Kidney (tissue), 14 donors: ENCODE measurements around the gene NSF. TPM values are rescaled to one million over a fixed set of nuclear protein-coding genes. Genes with fewer than 3 reads are reported as not detected.

Experiments
- DNase-seq, 5 donors: peaks; one replicate each; pipeline ENCODE4 v3.0.0-alpha.2; 2013 to 2020
- FAIRE-seq: peaks from 2 replicates; lab custom pipeline; 2012; peaks lifted over from hg19 to GRCh38; lab: Jason Lieb, UNC
- H3K27ac ChIP-seq, 2 donors: one replicate each; pipeline ENCODE4 v1.7.0; 2013; ENCODE audit warnings: low read depth in 2 of 2, low read length in 2 of 2, inconsistent platforms in 1 of 2
- H3K27me3 ChIP-seq: one replicate; pipeline ENCODE4 v1.7.1; 2013; ENCODE audit warnings: low read length, inconsistent platforms; ENCODE audit not compliant: control insufficient read depth, insufficient read depth
- H3K36me3 ChIP-seq, 3 donors: one replicate each; pipeline versions ENCODE4 v1.7.0 to v1.7.1; 2013; ENCODE audit warnings: low read length in 3 of 3, control low read depth in 1 of 3, inconsistent platforms in 1 of 3; ENCODE audit not compliant: insufficient read depth in 3 of 3, control insufficient read depth in 2 of 3
- H3K4me1 ChIP-seq, 3 donors: one replicate each; pipeline versions ENCODE4 v1.7.0 to v1.7.1; 2013; ENCODE audit warnings: low read length in 3 of 3, inconsistent platforms in 1 of 3, low read depth in 1 of 3; ENCODE audit not compliant: control insufficient read depth in 2 of 3, insufficient read depth in 2 of 3
- H3K4me3 ChIP-seq, 3 donors: one replicate each; pipeline versions ENCODE4 v1.7.0 to v1.8.1; 2013; ENCODE audit warnings: low read length in 3 of 3, control low read depth in 1 of 3, inconsistent platforms in 1 of 3
- H3K9ac ChIP-seq, 3 donors: one replicate each; pipeline versions ENCODE4 v1.7.0 to v1.7.1; 2013; ENCODE audit warnings: low read length in 3 of 3, control low read depth in 1 of 3, inconsistent platforms in 1 of 3
- H3K9me3 ChIP-seq, 3 donors: one replicate each; pipeline versions ENCODE4 v1.7.0 to v1.7.1; 2013; ENCODE audit warnings: low read length in 3 of 3, control low read depth in 1 of 3, inconsistent platforms in 1 of 3; ENCODE audit not compliant: control insufficient read depth in 2 of 3, insufficient read depth in 1 of 3
- CTCF ChIP-seq: IDR thresholded peaks from 3 replicates; pipeline ENCODE4 v1.5.1; 2012; ENCODE audit warnings: mild to moderate bottlenecking, moderate library complexity, borderline replicate concordance; ENCODE audit not compliant: insufficient read depth; ENCODE audit errors: extremely low read depth
- intact Hi-C: fragments of 100-400 bp; cut with DNase I; formaldehyde crosslinking; loops from one replicate; pipeline ENCODE4 v1.11.1; 2022
- polyA plus RNA-seq: library from polyadenylated mRNA; stranded (reverse); fragments of 350-450 nt; fragmentation: Illumina TruSeq; extraction: RNeasy Lipid Tissue Mini Kit (QIAGEN cat#74804); gene quantifications from one replicate; pipeline ENCODE4 v1.2.3, GENCODE V29; 2014; ENCODE audit warnings: low read depth, low replicate concordance; ENCODE audit not compliant: insufficient read depth
- total RNA-seq: library from RNA; stranded (reverse); fragmentation: NEBNext Ultra II Directional; extraction: Animal tissue kit (Norgen Biotek cat#: 25700); gene quantifications from one replicate; pipeline ENCODE4 v1.2.1, GENCODE V29; 2021
- donor health status: control.
- donor health status: control.
- donor health status: control.
- donor health status: control.
- donor health status: control.
- donor health status: DM: yes; HTN: yes; CAD: no.
- donor health status: Normal renal cell carcinoma (clear cell type).

Gene NSF
- total and polyA plus RNA-seq, 2 donors from 2014 or later: 14.2 to 52.4 TPM

GRCh38 chr17:46796524-46796923, 206.1 kb downstream of the NSF start:
- Histone ChIP-seq H3K27me3 (no peaks in the 10 kb centered on the region), H3K4me1 (no peaks in the 10 kb centered on the region), H3K9me3 (no peaks in the 10 kb centered on the region), H3K27ac (no peak overlapping the region), H3K4me3 (no peak overlapping the region), H3K9ac (no peak overlapping the region), H3K36me3 (no peaks in the 10 kb centered on the region)
- no peak for DNase-seq
- no peak for FAIRE-seq
- intact Hi-C loops: no loop called here
- no peak for TF ChIP-seq CTCF

- no peak for DNase-seq
- no peaks in the 10 kb centered on the region for H3K27me3 ChIP-seq
- no peaks in the 10 kb centered on the region for H3K9me3 ChIP-seq
- intact Hi-C loops: no loop called here
- H3K27ac ChIP-seq: no peak overlapping the region
- no peaks in the 10 kb centered on the region for H3K36me3 ChIP-seq
- FAIRE-seq: no peak
- H3K4me3 ChIP-seq: no peak overlapping the region
- no peak for TF ChIP-seq CTCF
- H3K4me1 ChIP-seq: no peaks in the 10 kb centered on the region
- H3K9ac ChIP-seq: no peak overlapping the region
Measured at GRCh38 chr17:46796956-46797530, 206.6 kb downstream of the NSF start.

GRCh38 chr17:46800573-46800972, 210.1 kb downstream of the NSF start:
- no peaks in the 10 kb centered on the region for H3K4me1 ChIP-seq
- FAIRE-seq (no peak), DNase-seq (no peak)
- no peak for TF ChIP-seq CTCF
- H3K9ac ChIP-seq: no peak overlapping the region
- H3K27me3 ChIP-seq: no peaks in the 10 kb centered on the region
- H3K4me3 ChIP-seq: no peak overlapping the region
- no peak overlapping the region for H3K27ac ChIP-seq
- no peaks in the 10 kb centered on the region for H3K9me3 ChIP-seq
- H3K36me3 ChIP-seq: no peaks in the 10 kb centered on the region
- intact Hi-C loops: no loop called here

GRCh38 chr17:46802800-46803199, 212.3 kb downstream of the NSF start:
- Histone ChIP-seq H3K9me3 (no peaks in the 10 kb centered on the region), H3K27ac (no peak overlapping the region), H3K27me3 (no peaks in the 10 kb centered on the region), H3K4me3 (no peak overlapping the region), H3K4me1 (no peaks in the 10 kb centered on the region), H3K9ac (no peak overlapping the region), H3K36me3 (no peaks in the 10 kb centered on the region)
- no peak for FAIRE-seq
- intact Hi-C loops: no loop called here
- no peak for TF ChIP-seq CTCF
- DNase-seq: no peak
